Dermis microvascular lymphatic vessel endothelial cell (primary cell): ENCODE results near the gene LRP1B. TPM values are rescaled to one million over a fixed set of nuclear protein-coding genes. Genes with fewer than 3 reads are reported as not detected.
"Not testable (repeated sequence)": the region's sequence is repeated elsewhere in the genome, so short reads cannot be mapped to it uniquely, and the experiment has no call there.

ENCODE experiments used
- DNase-seq, 2 donors: peaks; one replicate each; pipeline versions ENCODE4 v3.0.0 to v3.0.0-alpha.2; 2010; ENCODE audit warnings: low read depth in 2 of 2
- total RNA-seq: library from RNA; depleted of rRNA; stranded (reverse); fragments of >200 nt; gene quantifications from 2 replicates; pipeline ENCODE4 v1.2.1, GENCODE V29; 2014

LRP1B gene
- total RNA-seq, 1 donor from 2014 or later = 0.13 TPM

DNA sequence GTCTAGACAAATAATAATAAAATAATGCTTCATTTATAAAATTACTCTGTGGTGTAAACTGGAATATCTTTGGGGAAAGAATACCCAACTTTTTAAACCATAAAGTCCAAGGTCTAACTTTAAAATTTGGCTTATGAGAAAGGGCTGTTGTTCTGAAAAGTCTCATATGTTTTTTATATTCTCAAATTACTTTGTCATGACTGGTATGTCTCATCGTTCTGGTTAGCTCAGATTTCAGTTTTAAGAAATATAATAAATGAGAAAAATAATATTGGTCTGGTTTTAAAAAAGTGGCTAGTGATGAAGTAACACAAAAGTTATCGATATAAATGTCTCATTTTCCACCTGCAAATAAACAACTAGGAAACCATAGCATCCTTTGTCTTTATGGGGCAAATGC lies 1658.1 kb downstream of the LRP1B start:
- DNase-seq = no peak

DNA sequence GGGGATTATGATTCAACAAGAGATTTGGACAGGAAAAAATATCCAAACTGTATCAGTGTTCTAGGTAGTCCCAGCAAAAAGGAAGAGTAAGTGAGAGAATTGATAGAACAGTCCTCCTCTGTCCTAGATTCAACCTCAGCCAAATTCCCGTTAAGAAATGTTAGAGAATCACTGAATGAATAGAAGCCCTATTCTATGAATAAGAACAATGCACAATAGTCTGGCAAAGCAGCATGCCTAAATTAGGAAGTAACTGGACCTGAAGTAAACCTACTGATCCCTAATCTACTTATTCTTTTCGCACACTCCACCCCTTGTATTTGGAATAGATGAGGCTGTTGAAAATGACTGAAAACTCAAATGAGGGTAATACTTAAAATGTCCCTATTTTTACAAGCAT lies 1665.5 kb downstream of the LRP1B start:
- no peak for DNase-seq

DNA sequence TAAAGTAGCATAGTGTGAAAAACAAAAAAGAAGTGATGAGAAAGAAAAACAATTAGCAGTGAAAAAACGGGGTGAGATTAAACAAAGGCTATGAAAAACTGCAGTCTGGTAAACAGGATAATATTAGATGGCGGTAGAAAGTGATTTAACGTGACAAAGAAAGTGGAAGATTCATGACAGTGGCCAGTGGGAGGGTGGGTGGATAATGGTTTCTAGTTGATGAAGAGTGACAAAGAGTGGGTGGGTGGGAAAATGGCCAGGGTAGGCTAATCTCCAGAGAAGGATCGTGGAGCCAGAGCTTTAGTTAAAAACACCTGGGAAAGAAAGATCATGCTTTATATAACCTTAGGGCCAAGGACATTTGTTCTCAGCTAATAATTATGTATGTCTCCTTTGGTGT lies 1667.8 kb downstream of the LRP1B start:
- DNase-seq = no peak

DNA sequence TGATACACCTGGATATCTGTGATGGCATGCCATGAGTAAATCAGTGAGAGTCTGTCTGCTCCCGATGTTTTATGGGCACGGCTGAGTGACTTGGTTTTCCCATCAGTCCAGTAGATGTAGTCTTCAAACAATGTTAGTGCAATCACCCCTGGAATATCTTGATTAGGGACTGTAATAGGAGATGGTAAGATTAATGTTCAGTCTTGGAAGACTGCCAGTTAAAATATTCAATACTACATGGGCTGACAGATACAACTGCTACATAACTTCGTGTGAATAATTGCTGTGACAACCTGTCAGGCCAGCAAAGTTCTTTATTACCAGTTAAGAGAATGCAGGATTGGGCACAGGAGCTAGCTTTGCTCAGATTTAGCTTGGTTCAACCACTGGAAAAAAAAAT lies 1673.3 kb downstream of the LRP1B start:
- no peak for DNase-seq

DNA sequence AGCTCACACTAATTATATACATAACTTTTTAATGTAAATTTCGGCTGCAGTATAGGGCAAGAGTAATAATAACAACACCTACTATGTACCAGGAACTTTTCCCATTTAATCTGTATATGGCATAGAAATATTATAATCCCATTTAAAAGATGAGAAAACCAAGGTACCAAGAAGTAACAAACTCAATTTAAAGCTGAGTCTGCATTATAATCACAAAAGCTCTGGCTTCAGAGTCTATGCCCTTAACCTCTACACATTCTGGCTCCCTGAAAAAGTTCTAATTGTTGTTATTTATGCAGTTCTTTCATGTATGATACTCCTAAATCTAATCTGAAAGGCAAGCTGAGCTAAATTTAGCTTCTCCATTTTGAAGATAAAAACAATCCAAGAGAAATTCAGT lies 1675.5 kb downstream of the LRP1B start:
- DNase-seq = no peak

DNA sequence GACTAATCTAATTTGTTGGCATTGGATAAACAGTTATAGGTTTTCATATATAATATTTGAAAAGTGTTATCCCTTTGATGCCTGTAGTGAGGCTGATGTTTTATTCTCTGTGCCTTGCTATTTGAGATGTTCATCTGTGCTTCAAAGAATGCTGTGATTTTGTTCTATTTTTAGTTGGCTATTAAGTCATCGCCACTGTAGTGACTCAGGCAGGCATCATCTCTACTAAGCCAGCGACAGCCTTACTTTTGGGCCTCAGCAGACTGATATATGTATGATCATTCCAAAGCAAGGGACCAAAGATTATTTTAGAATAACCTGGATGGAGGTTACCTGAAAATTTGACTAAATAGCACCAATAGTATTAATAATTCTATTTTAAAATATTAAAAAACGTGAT lies 1676.1 kb downstream of the LRP1B start:
- no peak for DNase-seq

DNA sequence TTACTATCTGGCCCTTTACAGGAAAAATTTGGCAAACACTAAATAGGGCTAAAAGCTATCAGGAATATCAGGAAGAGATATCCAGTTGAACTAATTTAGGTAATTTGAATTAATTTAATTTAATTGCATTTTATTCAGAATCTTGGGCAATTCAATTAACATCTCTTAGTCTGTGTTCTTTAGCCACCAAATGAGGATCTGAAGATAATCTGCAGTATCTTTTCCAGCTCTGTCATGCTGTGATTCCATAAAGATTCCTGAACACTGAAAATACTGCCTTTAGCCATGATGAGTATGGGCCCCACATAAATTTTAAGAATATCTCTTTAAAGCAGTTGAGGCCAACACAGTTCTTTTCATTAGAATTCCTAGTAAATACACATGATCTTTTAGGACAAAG lies 1679.5 kb downstream of the LRP1B start:
- DNase-seq = no peak

DNA sequence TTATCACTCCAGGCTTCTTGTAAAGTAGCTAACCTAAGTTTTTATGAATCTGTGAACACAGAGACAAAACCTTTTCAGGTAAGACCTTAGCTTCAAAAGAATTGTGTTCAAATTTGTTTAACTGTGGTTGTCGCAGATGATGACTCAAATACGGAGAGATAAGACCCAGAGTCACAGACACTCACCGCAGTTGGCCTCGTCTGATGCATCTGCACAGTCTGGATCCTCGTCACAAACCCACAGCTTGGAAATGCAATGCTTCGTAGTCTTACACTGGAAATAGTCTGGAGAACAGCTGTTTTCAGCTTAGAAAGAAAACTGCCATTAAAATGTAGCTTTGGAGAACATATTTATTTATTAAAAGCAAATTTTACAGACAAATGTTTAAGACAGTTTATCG lies 1688.5 kb downstream of the LRP1B start:
- DNase-seq = no peak

DNA sequence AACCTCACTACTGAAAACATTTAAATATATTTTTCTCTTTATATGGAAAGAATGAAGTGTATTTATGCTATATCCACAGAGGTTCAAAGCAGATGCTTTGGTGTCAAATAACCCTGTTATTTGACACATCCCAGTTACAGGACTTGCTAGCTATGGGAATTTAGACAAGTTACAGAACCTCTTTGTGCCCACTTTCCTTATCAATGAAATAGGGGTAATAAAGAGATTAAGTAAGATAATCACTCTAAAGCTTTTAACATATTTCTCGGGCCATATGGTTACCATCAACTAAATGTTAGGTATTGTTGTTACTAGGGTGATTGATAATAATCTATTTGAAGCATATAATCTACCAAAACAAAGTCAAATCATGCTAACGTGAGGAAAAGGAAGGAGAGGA lies 1690.0 kb downstream of the LRP1B start:
- no peak for DNase-seq

DNA sequence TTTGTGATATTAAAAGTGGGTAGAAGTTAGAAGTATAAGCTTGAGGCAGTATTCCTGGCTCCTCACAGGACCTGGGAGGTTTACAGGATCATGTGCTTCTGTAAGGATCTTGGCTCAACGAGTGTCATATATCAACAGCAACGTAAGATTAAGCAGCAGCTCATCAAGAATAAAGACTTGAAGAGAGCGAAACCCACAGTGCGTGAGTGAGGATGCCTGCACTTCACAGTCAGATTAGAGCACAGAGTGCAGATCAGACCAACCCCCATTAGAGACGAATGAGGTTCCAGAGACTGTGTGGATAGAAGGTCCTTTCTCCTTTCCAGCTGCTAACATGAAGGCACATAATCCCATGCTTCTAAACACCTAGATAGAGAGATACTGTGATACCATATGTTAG lies 1693.9 kb downstream of the LRP1B start:
- DNase-seq = no peak

DNA sequence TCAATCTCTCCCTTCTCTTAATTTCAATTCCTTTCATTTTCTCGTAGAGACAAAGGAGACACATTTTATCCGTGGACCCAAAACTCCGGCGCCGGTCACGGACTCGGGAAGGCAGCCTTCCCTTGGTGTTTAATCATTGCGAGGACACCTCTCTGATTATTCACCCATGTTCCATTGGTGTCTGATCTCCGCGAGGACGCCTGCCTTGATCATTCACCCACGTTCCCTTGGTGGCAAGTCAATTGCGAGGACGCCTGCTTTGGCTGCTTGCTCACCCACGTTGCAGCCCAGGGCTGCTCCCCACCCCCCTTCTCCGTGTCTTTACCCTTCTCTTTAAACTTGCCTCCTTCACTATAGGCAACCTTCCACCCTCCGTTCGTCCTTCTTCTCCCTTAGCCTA lies 1703.8 kb downstream of the LRP1B start:
- not testable (repeated sequence) for DNase-seq

DNA sequence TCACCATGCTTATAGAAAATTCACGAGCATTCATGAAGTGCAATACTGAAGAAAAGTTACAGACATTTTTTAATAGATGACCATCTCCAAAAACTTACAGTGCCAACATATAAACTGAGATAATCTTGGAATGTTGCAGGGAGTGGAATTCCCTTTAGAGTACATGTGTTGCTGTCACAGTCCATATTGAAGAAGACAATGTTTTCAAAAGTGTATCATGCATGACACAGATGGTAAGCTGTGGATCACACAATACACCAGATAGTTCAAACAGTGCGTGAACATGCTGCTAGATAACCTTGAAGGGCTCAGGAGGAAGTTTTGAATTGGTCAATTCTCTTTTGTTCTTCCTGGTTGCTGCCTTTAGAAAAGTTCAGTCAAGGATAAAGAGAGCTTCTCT lies 1706.3 kb downstream of the LRP1B start:
- DNase-seq = no peak

DNA sequence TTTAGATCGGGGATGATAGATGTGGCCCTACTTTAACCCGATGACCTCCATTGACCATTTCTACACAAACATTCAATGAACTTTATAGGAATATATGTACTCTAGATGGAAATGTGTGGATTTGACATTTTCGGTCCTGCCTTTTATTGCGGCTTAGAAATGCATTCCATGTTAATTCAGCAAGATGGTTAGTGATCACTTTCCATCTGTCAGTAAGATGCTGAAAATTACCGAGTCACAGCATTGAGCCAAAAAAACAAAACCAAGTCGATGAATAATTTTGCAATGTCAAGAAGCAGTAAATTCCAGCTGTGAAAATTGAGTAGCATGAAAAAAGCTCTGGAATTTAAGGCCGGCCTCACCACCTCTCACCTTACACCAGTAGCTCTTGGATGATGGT lies 1708.1 kb downstream of the LRP1B start:
- DNase-seq = no peak

DNA sequence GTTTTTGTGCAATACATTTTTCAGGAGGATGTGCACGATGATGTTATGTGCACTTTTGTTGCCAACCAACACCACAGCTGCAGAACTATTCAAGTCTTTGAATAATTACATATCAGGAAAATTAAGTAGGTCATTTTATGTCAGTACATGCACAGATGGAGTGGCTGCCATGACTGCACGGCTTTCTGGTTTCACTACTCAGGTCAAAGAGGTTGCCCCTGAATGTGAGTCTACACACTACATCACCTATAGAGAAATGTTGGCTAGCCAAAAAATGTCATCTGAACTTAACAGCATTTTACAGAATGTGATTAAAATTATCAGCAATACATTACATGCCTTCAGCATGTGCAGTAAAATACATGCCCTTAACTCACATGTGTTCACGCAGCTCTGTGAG lies 1713.3 kb downstream of the LRP1B start:
- no peak for DNase-seq

DNA sequence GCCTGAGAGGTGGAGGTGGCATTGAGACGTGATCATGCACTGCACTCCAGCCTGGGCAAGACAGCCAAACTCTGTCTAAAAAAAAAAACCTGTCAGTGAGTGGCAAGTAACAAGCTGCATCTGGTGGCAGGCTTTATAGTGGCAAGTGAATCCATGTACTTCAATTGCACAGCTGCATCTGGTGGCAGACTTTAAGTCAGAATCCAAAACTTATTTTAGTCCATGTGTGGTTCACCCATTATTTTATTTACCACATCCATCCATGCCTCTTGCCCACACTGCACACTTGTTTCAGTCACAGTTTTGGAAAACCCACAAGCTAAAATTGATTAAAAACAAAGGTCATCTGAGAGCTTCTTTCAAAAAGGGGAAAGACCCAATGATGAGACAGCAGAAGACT lies 1714.2 kb downstream of the LRP1B start:
- DNase-seq = no peak

DNA sequence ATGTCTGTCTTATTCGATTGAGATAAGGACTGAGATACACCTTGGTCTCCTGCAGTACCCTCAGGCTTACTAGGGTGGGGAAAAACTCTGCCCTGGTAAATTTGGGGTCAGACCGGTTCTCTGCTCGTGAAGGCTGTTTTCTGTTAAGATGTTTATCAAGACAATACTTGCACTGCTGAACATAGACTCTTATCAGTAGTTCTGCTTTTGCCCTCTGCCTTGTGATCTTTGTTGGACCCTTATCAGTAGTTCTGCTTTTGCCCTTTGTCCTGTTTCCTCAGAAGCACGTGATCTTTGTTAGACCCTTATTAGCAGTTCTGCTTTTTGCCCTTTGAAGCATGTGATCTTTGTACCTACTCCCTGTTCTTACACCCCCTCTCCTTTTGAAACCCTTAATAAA lies 1715.8 kb downstream of the LRP1B start:
- not testable (repeated sequence) for DNase-seq

DNA sequence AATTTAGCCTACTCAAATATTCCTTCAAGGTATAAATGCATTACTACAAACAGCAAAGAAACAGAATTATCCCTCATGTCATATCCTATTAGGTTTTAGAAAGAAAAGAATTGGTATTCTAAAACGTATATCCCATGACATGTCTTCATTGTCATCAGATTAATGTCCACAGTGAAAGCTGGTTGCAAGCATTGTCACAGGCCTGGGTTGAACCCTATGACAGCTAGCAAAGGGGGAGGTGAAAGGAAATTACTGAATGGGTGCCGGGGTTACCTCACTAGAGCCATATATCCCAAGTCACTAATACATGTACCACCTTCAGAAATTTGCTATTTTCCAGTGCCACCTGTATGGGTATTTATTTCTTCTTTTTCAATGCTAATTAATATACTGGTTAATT lies 1720.1 kb downstream of the LRP1B start:
- DNase-seq = no peak

DNA sequence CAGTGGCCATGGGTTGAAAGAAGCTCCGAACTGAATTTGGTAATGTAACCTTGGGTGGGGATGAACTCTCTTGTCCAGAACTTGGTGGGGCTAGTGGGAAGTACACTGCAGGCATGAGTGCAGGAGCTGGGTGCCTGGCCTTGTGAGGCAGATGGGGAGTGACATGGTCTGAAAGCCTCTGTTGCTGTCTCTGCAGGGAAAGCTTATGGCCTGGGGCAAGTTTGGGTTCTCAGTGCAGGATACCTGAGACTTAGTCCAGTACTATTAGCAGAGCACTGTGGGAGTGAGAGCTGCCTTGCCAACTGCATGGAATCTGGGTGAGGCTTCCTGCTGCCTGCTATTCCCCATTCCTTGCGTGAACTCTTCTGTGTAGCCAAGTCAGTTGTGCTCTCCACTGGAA lies 1729.8 kb downstream of the LRP1B start:
- DNase-seq = no peak

DNA sequence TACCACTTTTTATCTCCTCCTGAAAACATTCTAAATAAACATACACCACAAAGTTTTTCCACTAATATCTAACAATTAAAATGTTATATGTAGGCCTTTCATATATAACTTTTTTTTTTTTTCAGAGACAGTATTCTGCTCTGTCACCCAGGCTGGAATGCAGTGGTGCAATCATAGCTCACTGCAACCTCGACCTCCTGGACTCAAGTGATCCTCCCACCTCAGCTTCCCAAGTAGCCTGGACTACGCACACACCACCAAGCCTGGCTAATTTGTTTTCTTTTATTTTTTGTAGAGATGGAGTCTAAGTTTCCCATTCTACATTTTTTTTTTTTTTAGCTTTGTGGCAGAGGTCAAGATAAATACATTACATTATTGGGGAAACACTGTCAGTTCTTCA lies 1738.0 kb downstream of the LRP1B start:
- no peak for DNase-seq

DNA sequence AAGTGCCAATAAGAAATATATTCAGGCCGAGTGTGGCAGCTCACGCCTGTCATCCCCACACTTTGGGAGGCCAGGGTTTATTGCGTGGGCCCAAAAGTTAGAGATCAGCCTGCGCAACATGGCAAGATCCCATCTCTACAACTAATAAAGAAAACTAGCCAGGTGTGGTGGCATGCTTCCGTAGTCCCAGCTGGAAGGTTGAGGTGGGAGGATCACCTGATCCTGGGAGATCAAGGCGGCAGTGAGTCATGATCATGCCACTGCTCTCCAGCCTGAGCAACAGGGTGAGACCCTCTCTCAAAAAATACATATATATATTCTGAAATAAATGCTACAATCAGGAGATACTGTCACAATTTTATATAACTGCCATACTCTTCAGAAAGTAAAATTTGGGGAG lies 1745.9 kb downstream of the LRP1B start:
- no peak for DNase-seq

DNA sequence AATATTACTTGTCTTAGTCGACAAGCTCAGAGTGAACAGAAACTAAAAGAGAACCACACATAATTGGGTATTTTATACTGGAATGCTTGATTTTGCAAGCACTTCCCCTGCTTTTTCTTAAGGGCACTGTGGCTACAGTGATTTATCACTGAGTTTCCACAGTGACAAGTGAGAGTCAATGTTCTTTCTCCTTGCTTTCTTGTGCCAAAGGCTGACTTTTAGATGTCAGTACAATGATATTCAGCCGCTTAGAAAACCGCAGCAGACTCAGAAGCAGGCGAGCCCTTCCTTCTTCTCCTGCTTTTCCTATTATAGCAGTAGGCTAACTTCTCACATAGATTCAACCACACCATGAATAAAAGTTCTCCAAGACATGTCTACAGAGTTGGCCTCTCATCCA lies 1747.0 kb downstream of the LRP1B start:
- DNase-seq = no peak

DNA sequence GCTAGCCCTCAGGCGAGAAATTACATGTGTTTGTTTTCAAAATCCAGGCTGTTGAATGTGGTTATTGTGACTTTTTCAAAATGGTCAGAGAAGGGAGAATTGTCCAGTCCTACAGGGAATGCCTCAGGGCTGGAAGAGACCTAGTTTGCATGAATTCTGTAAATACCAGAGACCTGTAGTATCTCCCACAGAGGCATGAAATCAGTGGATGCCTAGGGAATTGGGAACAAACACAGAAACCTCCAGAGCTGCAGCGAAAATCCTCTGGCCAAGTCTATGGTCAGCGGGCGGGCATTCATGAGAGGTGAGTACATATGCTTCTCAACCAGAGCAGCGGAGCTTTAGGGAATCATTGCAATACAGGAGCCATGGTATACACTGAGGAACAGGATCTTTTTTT lies 1754.1 kb downstream of the LRP1B start:
- no peak for DNase-seq

DNA sequence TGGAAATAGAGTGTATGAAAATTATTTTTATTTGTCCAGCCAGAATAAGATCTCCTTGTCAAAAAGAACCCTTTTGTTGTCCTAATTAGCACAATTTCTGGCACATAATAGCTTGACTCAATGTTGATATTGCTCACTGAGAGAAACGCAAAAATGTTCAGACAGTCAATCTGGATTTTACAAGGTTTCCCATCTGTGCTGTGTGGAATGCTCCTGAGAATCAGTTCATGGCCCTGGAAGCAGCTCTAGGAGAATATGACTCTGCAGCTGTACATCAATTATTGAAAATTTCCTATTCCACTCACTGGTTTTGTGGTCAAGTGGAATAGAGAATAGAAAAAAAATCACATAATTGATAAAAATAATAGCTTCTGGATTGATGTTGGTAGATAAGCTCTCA lies 1767.7 kb downstream of the LRP1B start:
- DNase-seq = no peak

DNA sequence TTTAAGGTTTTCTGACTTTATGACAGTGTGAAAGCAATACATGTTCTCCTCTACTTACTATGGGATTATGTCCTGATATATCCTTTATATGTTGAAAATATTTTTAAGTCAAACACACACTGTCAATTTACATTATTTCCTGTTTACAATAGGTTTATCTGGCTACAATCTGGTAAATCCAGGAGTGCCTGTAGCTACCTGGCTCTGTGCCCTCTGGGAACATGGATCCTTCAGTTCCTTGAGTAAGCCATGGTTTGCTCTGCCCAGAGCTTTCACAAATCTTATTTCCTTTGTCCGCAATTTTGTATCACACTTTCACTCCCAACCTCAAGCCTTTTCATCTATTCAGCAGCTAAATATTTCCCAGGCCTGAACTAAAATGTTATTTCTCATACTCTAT lies 1768.5 kb downstream of the LRP1B start:
- DNase-seq = no peak
